GM12875 (cell line): Measurements from ENCODE around the gene PLIN4.
"Not testable (repeated sequence)": the region's sequence is repeated elsewhere in the genome, so short reads cannot be mapped to it uniquely, and the experiment has no call there.

ENCODE experiments used
- H3K4me3 ChIP-seq: one replicate; pipeline ENCODE4 v1.5.1; 2011; ENCODE audit warnings: low read depth, low read length, control low read depth
- CTCF ChIP-seq: IDR thresholded peaks from 2 replicates; pipeline ENCODE4 v1.5.1; 2011; ENCODE audit warnings: low read depth, mild to moderate bottlenecking, control low read depth, inconsistent platforms, low read length, moderate library complexity, borderline replicate concordance; ENCODE audit not compliant: insufficient read depth

Gene PLIN4

DNA sequence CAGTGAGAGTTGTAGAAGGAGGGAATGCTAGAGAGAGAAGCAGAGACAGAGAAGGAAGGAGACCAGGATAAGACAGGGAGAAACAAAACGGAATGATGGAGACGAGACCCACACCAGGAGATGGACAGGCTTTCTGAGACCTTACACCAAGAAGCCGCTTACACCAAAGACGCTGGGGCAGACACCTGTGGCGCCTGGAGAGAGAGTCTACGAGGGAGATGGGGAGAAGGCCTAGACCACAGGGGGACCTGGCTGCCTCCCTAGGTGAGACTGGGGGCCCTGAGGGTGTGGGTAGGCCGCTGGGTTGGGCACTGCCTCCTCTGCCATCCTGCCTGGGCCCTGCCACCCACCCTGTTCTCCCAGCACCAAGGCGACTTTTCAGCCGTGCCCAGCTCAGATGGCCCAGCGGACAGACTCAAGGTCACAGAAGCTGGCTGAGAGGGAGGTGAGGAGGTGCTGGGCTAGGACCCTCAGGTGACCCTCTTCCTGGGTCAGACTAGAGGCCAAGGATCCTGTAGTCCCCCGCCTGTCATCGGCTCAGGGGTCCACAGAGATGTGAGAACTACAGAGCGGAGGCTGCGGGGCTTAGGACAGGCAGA is 11.7 kb upstream of the PLIN4 start:
- no peak overlapping the region for H3K4me3 ChIP-seq
- TF ChIP-seq CTCF = no peak

- TF ChIP-seq CTCF = no peak
- H3K4me3 ChIP-seq = no peak overlapping the region
These were observed 10.6 kb upstream of the PLIN4 start for GRCh38 chr19:4528843-4529242.

DNA sequence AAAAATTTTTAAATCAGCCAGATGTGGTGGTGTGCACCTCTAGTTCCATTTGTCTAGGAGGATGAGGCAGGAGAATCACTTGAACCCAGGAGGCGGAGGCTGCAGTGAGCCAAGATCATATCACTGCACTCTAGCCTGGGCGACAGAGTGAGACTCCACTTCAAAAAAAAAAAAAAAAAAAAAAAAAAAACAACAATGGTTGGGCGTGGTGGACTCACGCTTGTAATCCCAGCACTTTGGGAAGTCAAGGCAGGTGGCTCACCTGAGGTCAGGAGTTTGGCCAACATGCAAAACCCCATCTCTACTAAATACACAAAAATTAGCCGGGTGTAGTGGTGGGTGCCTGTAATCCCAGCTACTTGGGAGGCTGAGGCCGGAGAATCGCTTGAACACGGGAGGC is 9.1 kb upstream of the PLIN4 start:
- H3K4me3 ChIP-seq = not testable (repeated sequence)

DNA sequence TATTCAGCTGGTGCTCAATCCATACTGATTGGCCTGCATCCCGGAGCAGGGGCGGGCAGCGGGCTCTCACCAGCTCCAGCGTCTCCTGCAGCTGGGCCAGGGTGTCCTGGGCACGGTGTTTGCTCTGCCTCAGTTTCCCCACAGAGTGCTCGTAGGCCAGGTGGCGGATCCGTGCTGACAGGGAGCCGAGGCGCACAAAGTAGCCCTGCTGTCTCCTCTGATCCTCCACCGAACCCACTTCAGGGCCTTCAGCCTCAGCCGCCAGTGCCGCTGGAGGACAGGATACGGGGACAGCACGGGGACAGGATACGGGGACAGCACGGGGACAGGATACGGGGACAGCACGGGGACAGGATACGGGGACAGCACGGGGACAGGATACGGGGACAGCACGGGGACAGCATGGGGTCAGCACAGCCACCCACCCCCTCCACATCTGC is 7.3 kb upstream of the PLIN4 start:
- no peak overlapping the region for H3K4me3 ChIP-seq
- no peak for TF ChIP-seq CTCF

DNA sequence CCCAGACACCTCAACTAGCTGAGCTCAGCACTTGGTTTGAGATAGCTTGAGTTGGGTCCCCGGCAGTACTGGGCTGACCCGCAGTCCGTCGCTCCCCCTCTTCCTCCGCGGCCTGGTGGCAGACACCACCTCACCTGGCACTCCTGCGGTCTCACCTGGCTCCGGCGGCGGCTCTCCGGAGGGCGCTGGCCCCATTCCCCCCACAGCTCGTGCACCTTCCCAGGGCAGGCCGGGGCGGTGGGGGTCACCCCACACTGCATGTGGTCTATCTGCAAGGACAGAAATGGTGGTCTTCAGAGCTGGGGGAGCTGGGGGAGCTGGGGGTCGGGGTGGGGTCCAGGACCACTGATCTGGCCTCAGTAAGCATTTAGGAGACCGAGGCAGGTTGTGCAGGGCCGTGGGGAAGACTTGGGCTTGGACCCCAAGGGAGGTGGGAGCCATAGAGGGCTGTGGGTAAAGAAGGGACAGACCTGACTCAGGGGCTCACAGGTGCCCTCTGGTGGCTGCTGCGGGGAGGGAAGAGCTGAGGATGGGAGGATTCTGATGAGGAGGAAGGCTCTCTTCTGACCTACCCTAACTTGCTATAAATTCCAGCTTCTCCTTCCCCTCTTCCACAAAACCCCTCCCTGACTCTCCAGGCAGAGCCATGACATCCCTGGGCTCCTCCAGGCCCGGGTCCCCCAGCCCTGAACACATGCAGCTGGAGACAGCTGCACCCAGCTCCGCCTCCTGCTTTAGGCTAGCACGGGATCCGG is 6.7 kb upstream of the PLIN4 start:
- no peak overlapping the region for H3K4me3 ChIP-seq
- TF ChIP-seq CTCF = peak; percentile 93

- H3K4me3 ChIP-seq = no peak overlapping the region
- TF ChIP-seq CTCF = peak; percentile 82
These were observed 5.2 kb upstream of the PLIN4 start for GRCh38 chr19:4523306-4524110.

DNA sequence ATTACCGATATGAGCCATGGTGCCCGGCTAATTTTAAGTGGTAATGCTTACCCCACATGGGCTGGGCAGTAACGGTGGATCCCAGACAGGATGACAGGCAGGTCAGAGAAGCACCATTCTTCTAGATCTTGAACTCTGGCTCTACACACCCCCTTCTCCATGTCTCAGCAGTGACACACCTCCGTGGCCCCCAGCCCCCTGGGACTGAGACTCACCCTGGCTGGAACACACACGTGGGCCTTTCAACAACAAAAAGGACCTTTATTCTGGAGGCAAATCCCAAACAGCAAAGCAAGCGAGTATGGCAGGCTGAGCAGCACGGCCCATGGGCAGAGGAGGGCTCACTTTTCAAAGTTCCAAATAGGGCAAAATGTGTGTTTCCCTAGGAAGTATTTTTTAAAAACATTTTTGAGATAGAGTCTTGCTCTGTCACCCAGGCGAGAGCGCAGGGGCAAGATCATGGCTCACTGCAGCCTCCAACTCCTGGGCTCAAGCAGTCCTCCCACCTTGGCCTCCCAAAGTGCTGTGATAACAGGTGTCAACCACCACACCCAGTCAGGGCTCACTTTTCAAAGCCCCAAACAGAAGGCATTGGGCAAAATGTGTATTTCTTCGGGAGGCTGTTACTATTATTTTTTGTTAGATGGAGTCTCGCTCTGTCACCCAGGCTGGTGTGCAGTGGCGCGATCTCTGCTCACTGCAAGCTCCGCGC is 4.2 kb upstream of the PLIN4 start:
- TF ChIP-seq CTCF = no peak
- H3K4me3 ChIP-seq = no peak overlapping the region
